GM18505 (cell line): ENCODE measurements around the gene STH.

Experiments
- ATAC-seq: cut with Tn5 transposase; IDR thresholded peaks from one replicate; pipeline ENCODE4 v1.9.1; 2021; ENCODE audit not compliant: unreplicated experiment
- POLR2A ChIP-seq: IDR thresholded peaks from 4 replicates; pipeline ENCODE4 v1.6.1; 2011; ENCODE audit warnings: borderline replicate concordance; ENCODE audit not compliant: insufficient read depth, insufficient read length; ENCODE audit errors: extremely low read depth

The STH gene

GRCh38 chr17:46023783-46024388 is 24.8 kb downstream of the STH start:
- ATAC-seq: no peak
- TF ChIP-seq POLR2A: no peak

GRCh38 chr17:46024590-46024989 is 25.5 kb downstream of the STH start:
- no peak for TF ChIP-seq POLR2A

GRCh38 chr17:46025060-46025459 is 26.0 kb downstream of the STH start:
- no peak for TF ChIP-seq POLR2A
- no peak for ATAC-seq

More at GRCh38 chr17:46024590-46024989, 25.5 kb downstream of the STH start:
- ATAC-seq: no peak

GRCh38 chr17:46025510-46026165 is 26.6 kb downstream of the STH start:
- no peak for ATAC-seq
- TF ChIP-seq POLR2A: no peak

- no peak for TF ChIP-seq POLR2A
- no peak for ATAC-seq
These were observed 27.4 kb downstream of the STH start for GRCh38 chr17:46026166-46027047.

GRCh38 chr17:46027048-46027975 is 28.3 kb downstream of the STH start:
- ATAC-seq: no peak
- TF ChIP-seq POLR2A: no peak

GRCh38 chr17:46027976-46028325 is 28.9 kb downstream of the STH start:
- no peak for ATAC-seq
- TF ChIP-seq POLR2A: no peak

- TF ChIP-seq POLR2A: no peak
These were observed 29.3 kb downstream of the STH start for GRCh38 chr17:46028374-46028773.

GRCh38 chr17:46028981-46029565 is 30.0 kb downstream of the STH start:
- TF ChIP-seq POLR2A: no peak
- ATAC-seq: no peak

More at GRCh38 chr17:46028374-46028773, 29.3 kb downstream of the STH start:
- ATAC-seq: no peak

GRCh38 chr17:46029627-46030026 is 30.6 kb downstream of the STH start:
- ATAC-seq: no peak
- TF ChIP-seq POLR2A: no peak

GRCh38 chr17:46030752-46031151 is 31.7 kb downstream of the STH start:
- no peak for TF ChIP-seq POLR2A
- no peak for ATAC-seq

- no peak for ATAC-seq
- no peak for TF ChIP-seq POLR2A
These were observed 32.4 kb downstream of the STH start for GRCh38 chr17:46031440-46031839.
